Natural killer cell (primary cell): Measurements from ENCODE around the gene TMEM273. TPM values are rescaled to one million over a fixed set of nuclear protein-coding genes. Genes with fewer than 3 reads are reported as not detected.

Experiments used
- ATAC-seq, 3 donors: fragments of 150-1000 bp in 2 of 3; fragments of 200-7000 bp in 1 of 3; cut with Tn5 transposase; 1 replicate in 1 of 3; 2 replicates in 2 of 3; pipeline ENCODE4 v1.10.0; 2021; ENCODE audit warnings: mild to moderate bottlenecking in 2 of 3, moderate library complexity in 2 of 3
- DNase-seq, 2 donors: peaks; one replicate each; pipeline versions ENCODE4 v3.0.0 to v3.0.0-alpha.2; 2013 to 2021; ENCODE audit warnings: mixed read lengths in 1 of 2
- H3K27ac ChIP-seq: one replicate; pipeline ENCODE4 v1.5.1; 2013; ENCODE audit warnings: mild to moderate bottlenecking, low read length
- H3K27me3 ChIP-seq: one replicate; pipeline ENCODE4 v1.6.1; 2013; ENCODE audit warnings: low read length; ENCODE audit not compliant: control insufficient read depth, insufficient read depth
- H3K36me3 ChIP-seq: one replicate; pipeline ENCODE4 v1.6.1; 2013; ENCODE audit warnings: low read length; ENCODE audit not compliant: control insufficient read depth, insufficient read depth
- H3K4me1 ChIP-seq: one replicate; pipeline ENCODE4 v1.6.1; 2013; ENCODE audit warnings: low read length; ENCODE audit not compliant: control insufficient read depth, insufficient read depth
- H3K4me3 ChIP-seq: one replicate; pipeline ENCODE4 v1.5.1; 2013; ENCODE audit warnings: low read length
- H3K9me3 ChIP-seq: one replicate; pipeline ENCODE4 v1.6.1; 2013; ENCODE audit warnings: low read length; ENCODE audit not compliant: control insufficient read depth, insufficient read depth
- H3K27ac Mint-ChIP-seq, 2 donors: one replicate each; pipeline ENCODE4 v1.8.0; 2022; ENCODE audit warnings: mild to moderate bottlenecking in 2 of 2, mixed read lengths in 2 of 2, moderate library complexity in 1 of 2
- H3K27me3 Mint-ChIP-seq, 2 donors: one replicate each; pipeline ENCODE4 v1.8.0; 2022; ENCODE audit warnings: low read depth in 2 of 2, mixed read lengths in 2 of 2
- H3K36me3 Mint-ChIP-seq: one replicate; pipeline ENCODE4 v1.8.0; 2022; ENCODE audit warnings: mixed read lengths
- H3K4me1 Mint-ChIP-seq, 2 donors: one replicate each; pipeline ENCODE4 v1.8.0; 2022; ENCODE audit warnings: mixed read lengths in 2 of 2
- H3K4me3 Mint-ChIP-seq: one replicate; pipeline ENCODE4 v1.8.0; 2022; ENCODE audit warnings: mild to moderate bottlenecking, moderate library complexity, mixed read lengths
- H3K9me3 Mint-ChIP-seq, 2 donors: one replicate each; pipeline ENCODE4 v1.8.0; 2022; ENCODE audit warnings: mixed read lengths in 2 of 2
- WGBS: methylation state at CpG from one replicate; pipeline ENCODE4 v1.1.7; 2013; ENCODE audit warnings: missing lambda C conversion rate; ENCODE audit not compliant: insufficient coverage; 5-methylcytosine and 5-hydroxymethylcytosine counted together
- intact Hi-C: fragments of 100-400 bp; cut with micrococcal nuclease; formaldehyde crosslinking; loops from one replicate; pipeline ENCODE4 v1.14.2; 2022
- total RNA-seq, 4 donors: library from RNA; stranded (reverse); fragments of 120-200 nt in 1 of 4; gene quantifications; one replicate each; pipeline versions ENCODE4 v1.2.3 to v1.2.4, GENCODE V29; 2013 to 2022
- TF ChIP-seq, protein P1 (sequence below): fragments of 200-600 bp; IDR thresholded peaks from one replicate; pipeline ENCODE4 v1.8.0; 2022; ENCODE audit warnings: antibody characterized with exemption

TMEM273 gene
- total RNA-seq, 3 donors from 2014 or later (not counting 1 experiment from before 2014, with no cell fraction given), result 11.6 to 46.3 (median 29.4) TPM

DNA sequence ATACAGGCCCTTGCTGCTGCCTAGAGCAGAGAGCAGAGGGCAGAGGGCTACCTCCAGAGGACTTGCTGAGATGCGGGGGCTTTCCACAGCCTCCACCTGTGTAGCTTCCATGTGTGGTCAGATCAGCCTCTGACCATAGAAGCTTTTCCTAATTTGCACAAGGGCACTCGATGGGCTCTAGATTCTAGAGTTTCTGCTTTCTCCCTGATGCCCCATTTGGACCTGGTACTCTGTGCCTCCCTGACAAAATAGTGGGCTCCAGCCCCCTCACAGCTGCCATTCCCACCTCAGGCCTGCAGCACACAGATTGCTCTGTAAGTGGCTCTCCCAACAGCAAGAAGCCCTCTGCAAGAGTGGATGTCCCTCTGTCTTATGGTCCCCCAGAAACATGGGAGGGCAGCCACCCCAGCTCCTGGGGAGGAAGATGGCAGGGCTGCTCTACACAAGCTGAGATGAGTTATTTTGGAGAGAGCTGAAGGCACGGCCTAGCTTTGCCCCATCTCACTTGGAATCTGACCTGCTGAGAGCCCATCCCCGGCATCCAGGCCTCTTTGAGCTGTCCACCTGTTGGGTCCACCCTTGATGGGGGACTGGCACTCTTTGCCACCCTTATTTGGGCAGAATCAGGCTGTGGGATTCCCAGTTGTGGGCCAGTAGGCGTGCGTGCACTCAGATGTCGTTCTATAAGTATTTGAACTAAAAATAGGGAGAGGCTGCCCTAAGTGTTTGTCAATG is 16.7 kb downstream of the TMEM273 start:
- Mint-ChIP-seq H3K4me1 (peaks cover 34 to 49% of the 10 kb centered on the region in 2 donors), H3K27me3 (no peaks in the 10 kb centered on the region), H3K9me3 (no peaks in the 10 kb centered on the region), H3K27ac (no peak overlapping the region), H3K36me3 (peaks cover 3% of the 10 kb centered on the region), H3K4me3 (no peak overlapping the region)
- no peaks in the 10 kb centered on the region for H3K27me3 ChIP-seq
- TF ChIP-seq, protein P1, sequence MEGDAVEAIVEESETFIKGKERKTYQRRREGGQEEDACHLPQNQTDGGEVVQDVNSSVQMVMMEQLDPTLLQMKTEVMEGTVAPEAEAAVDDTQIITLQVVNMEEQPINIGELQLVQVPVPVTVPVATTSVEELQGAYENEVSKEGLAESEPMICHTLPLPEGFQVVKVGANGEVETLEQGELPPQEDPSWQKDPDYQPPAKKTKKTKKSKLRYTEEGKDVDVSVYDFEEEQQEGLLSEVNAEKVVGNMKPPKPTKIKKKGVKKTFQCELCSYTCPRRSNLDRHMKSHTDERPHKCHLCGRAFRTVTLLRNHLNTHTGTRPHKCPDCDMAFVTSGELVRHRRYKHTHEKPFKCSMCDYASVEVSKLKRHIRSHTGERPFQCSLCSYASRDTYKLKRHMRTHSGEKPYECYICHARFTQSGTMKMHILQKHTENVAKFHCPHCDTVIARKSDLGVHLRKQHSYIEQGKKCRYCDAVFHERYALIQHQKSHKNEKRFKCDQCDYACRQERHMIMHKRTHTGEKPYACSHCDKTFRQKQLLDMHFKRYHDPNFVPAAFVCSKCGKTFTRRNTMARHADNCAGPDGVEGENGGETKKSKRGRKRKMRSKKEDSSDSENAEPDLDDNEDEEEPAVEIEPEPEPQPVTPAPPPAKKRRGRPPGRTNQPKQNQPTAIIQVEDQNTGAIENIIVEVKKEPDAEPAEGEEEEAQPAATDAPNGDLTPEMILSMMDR, result no peak
- peaks cover 3% of the 10 kb centered on the region for H3K36me3 ChIP-seq
- no peak overlapping the region for H3K4me3 ChIP-seq
- WGBS, result 78% methylated on average over 7 of the region's 7 CpGs
- DNase-seq (no peak), ATAC-seq (no peak)
- H3K27ac ChIP-seq, result no peak overlapping the region
- H3K9me3 ChIP-seq, result no peaks in the 10 kb centered on the region
- H3K4me1 ChIP-seq, result peaks cover 66% of the 10 kb centered on the region
- intact Hi-C loops, result no loop called here

DNA sequence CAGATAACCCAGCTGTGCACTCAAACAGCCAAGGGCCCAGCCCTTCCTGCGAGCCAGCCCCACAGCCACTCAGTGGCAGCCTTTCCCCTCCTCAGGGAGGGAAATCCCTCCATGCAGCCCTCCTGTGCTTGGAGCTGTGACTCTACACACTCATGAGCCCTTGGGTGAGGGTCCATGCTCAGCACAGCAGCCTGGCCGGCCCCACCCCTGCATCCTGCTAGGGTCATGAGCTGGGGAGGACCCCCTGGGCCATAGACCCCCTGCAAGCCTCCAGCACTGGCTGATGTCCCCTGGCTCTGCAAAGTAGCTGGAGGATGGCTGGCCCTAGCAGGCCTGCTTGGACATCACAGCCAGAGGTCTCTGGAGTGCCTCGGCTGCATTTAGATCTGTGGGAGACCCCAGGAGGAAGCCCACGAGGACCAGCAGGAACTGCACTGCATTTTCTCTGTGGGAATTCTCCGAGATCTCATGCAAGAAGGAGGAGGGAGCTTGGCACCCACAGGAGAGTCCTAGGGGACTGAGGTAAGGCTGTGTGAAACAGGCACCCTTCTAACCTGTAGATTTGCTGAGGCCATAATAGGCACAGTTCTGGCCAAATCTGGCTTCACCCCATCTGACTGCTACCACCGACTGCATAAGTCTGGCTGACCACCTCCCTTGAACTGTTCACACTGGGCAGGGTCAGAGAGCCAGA is 17.4 kb downstream of the TMEM273 start:
- peaks cover 7% of the 10 kb centered on the region for H3K36me3 Mint-ChIP-seq
- TF ChIP-seq, protein P1, result no peak
- no peaks in the 10 kb centered on the region for H3K27me3 Mint-ChIP-seq
- H3K4me3 ChIP-seq, result no peak overlapping the region
- peaks cover 7% of the 10 kb centered on the region for H3K36me3 ChIP-seq
- 77% methylated on average over 6 of the region's 6 CpGs for WGBS
- H3K9me3 Mint-ChIP-seq, result no peaks in the 10 kb centered on the region
- no peak overlapping the region for H3K4me3 Mint-ChIP-seq
- H3K4me1 Mint-ChIP-seq, result peaks cover 29 to 44% of the 10 kb centered on the region in 2 donors
- no peak for ATAC-seq
- H3K4me1 ChIP-seq, result peaks cover 59% of the 10 kb centered on the region
- peak overlapping the region in 1 of 2 donors; percentile 42 for H3K27ac Mint-ChIP-seq
- H3K9me3 ChIP-seq, result no peaks in the 10 kb centered on the region
- no peak for DNase-seq
- no peaks in the 10 kb centered on the region for H3K27me3 ChIP-seq
- intact Hi-C loops, result no loop called here
- no peak overlapping the region for H3K27ac ChIP-seq

DNA sequence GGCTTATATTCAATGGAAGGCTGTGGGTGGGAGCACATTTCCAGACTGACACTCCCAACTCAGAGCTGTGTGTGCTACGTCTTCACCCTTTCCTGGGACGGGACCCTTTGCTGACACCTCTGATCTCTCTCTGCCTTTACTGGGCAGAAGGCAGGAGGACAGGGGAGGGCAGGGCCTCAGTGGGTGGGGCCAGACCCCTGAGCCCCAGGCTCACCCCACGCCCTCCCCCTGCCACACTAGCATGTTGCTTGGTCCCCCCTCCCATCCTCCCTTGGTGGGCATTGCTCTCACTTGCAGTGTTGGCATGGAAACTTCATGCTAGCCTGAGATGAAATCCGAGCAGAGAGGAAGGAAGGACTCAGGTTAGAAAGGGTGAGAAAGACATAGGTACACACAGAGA is 18.4 kb downstream of the TMEM273 start:
- intact Hi-C loops, result loop anchor here (10.0 kb wide), 1 partner anchor 515 kb away; no protein-coding TSS in a partner anchor
- TF ChIP-seq, protein P1, result no peak
- Histone ChIP-seq H3K4me3 (no peak overlapping the region), H3K27me3 (no peaks in the 10 kb centered on the region), H3K27ac (no peak overlapping the region), H3K9me3 (no peaks in the 10 kb centered on the region), H3K36me3 (peaks cover 13% of the 10 kb centered on the region), H3K4me1 (peaks cover 51% of the 10 kb centered on the region)
- DNase-seq (no peak), ATAC-seq (no peak)
- Mint-ChIP-seq H3K9me3 (no peaks in the 10 kb centered on the region), H3K4me3 (no peak overlapping the region), H3K27me3 (no peaks in the 10 kb centered on the region), H3K27ac (no peak overlapping the region), H3K36me3 (peaks cover 7% of the 10 kb centered on the region), H3K4me1 (peaks cover 28 to 45% of the 10 kb centered on the region in 2 donors)
- WGBS, result 88% methylated on average over 4 of the region's 4 CpGs
